ENCODE results near the gene UGGT1.

Gene UGGT1

DNA sequence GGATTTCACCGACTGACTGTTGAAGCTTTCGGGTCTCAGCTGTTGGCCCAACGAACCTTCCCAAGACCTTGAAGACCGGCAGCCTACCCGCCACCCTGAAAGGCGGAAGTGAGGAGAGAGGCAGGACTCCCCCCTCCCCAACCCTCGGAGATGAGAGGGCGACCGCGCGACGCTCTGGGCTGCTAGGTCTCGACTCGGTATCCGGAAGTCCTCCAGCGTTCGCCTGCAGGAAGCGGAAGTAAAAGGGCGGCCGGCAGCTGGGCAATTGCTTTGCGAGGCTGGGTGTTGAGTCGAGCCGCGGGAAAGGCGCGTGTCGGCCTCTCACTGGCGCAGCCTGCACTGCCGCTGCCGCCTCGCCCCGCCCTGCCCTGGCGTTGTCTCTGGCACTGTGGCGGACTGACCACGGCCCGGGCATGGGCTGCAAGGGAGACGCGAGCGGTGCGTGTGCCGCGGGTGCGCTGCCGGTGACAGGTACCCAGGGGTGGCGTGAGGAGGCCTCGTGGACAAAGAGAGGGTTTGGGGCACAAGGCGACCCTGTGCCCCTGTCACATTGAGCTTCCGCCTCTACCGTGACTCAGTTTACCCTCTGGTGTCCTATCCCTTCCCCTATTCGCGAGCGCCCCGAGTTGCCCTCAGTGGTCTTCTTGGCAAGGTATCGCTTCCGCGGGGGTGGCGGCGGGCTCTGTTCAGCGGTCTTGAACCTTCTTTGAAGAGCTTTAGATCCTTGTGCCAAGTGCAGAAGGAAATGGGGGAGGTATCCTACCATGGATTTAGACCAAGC is at the start of gene UGGT1:
Gene UGGT1 (plus strand): TSS at position 256 of the 781 bp plus-strand sequence. CDS start 158 bp downstream, at position 414.
- DNase-seq (ENCODE audit: low spot score) = peak; percentile 95

DNA sequence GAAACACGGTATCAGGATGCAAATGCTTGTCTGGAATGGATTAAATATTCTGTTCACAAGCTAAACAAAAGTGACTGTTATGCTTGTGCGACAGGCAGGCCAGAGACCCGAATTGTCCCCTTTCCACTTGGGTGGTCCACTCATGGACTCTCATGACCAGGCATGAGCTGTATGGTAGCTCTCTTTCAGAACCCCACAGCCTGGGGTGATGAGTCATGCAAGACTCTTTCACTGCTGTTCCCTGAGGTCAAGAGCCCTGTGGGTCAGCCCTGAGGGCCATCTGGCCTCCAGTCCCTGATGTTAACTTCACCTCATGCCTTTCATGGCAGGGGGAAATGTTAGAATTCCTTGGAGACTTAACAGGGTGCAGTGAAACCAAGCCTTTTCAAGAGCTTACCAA is 49.4 kb upstream of the UGGT1 start:
- DNase-seq (ENCODE audit: low spot score) = no peak

DNA sequence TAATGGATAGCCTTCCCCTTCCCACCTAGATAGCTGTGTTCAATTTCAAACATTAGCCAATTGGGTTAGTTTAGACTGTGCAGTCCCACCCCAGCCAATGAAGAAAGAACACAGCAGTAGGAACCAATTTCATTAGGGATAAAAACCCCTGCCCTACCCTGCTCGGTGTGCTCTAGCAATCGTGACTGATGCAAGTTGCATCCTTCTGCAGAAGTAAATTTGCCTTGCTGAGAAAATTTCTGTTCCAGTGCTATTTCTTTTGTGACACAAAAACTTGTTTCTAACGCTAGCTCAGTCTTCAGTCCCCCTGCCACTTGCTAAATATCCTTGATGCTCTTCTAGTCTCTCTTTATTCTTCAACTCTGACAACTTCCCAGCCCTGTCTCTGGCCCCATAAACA is 48.0 kb upstream of the UGGT1 start:
- no peak for DNase-seq (ENCODE audit: low spot score)

GRCh38 chr2:128053331-128053730 is 37.7 kb upstream of the UGGT1 start:
- DNase-seq (ENCODE audit: low spot score) = no peak

DNA sequence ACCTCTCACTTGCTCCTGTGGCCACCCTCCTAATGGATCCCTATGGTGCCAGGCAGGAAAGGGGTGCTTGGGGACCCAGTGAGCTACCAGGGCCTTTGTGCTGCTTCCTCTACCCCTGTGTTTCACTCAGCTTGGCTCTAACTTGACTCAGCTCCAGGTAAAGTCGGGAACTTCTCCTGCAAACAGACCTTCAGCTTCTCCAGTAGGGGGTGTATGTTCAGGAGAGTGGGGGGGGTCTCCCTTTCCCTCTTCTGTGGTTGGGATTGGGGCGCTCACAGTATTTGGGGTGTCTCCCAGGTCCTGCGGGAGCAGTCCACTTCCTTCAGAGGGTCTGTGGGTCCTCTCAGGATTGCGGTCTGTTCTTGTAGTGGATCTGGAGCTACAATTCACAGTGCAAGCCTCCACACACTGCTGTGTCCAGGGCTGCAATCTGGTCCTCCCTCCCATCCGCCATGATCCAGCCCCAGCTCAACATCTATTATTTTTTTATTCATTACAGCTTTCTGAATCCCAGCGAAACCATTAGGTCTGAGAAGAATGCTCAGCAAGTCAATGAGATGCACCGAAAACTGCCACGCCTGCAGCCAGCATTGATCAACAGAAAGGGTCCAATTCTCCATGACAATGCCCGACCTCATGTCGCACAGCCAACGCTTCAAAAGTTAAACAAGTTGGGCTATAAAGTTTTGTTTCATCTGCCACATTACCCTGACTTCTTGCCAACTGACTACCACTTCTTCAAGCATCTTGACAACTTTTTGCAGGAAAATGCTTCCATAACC is 36.7 kb upstream of the UGGT1 start:
- no peak for DNase-seq (ENCODE audit: low spot score)

- no peak for DNase-seq (ENCODE audit: low spot score)
Observed at GRCh38 chr2:128057334-128057733, 33.7 kb upstream of the UGGT1 start.

GRCh38 chr2:128058114-128058513 is 32.9 kb upstream of the UGGT1 start:
- no peak for DNase-seq (ENCODE audit: low spot score)

DNA sequence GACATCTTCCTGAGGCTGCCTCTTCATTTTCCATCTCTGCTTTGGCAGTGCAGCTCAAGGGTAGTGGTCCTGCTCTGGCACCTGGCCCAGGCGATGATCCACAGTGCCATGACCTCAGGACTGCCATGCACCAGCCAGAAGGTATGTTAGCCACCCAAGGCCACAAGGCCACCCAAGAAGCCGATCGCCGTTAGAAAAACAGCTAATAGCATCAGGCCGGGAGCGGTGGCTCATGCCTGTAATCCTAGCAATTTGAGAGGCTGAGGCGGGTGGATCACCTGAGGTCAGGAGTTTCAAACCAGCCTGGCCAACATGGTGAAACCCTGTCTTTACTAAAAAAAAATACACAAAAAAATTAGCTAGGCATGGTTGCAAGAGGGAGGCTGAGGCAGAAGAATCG is 28.4 kb upstream of the UGGT1 start:
- no peak for DNase-seq (ENCODE audit: low spot score)

DNA sequence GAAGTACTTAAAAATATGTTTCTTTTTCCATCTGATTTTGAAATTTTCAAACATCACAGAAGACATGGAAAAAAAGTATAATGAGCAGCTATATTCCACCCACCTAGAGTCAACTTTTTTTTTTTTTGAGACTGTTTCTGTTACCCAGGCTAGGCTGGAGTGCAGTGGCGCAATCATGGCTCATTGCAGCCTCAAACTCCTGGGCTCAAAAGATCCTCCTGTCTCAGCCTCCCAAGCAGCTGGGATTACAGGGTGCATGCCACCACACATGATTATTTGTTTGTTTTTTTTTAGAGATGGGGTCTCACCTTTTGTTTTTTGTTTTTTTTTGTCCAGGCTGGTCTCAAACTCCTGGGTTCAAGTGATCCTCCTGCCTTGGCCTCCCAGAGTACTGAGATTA is 26.6 kb upstream of the UGGT1 start:
- DNase-seq (ENCODE audit: low spot score) = no peak

- no peak for DNase-seq (ENCODE audit: low spot score)
Observed at GRCh38 chr2:128069769-128070168, 21.2 kb upstream of the UGGT1 start.

- DNase-seq (ENCODE audit: low spot score) = no peak
Observed at GRCh38 chr2:128073278-128073677, 17.7 kb upstream of the UGGT1 start.

GRCh38 chr2:128076461-128077106 is 14.4 kb upstream of the UGGT1 start:
- DNase-seq (ENCODE audit: low spot score) = no peak

GRCh38 chr2:128084757-128085156 is 6.2 kb upstream of the UGGT1 start:
- DNase-seq (ENCODE audit: low spot score) = no peak

DNA sequence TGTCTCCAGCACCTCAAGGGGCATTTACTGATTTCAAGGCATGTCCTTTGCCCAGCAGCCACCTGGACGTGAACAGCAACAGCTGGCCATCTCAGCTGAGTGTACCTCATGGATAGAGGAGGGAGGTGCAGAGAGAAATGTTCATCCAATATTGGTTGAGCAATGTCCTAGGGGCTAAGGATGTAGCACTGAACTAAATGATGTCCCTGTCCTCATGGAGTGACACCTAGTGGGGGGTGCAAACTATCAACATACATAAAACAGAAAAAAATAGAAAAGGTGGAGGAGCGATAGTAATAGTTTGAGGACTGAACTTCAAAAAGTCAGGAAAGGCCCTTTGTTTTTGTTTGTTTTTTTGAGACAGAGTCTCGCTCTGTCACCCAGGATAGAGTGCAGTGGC is 4.8 kb upstream of the UGGT1 start:
- no peak for DNase-seq (ENCODE audit: low spot score)

DNA sequence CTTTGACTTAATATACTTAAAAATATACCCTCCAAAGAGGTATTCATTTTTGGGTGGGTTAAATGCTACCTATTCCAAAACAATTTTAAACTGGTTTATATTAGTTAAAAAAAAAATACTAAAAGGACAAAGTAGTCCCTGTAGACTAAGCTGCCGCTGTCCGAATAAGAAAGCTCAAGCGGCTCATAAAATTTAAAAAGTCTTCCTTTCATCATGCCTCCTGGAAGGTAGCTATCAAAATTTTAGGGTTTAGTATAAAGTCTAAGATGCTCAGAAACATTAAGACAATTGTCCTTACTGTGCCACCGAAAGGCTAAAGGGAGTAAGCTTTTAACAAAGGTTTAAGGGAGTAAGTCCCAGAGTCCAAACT is 440 bp upstream of the UGGT1 start:
- DNase-seq (ENCODE audit: low spot score) = no peak

DNA sequence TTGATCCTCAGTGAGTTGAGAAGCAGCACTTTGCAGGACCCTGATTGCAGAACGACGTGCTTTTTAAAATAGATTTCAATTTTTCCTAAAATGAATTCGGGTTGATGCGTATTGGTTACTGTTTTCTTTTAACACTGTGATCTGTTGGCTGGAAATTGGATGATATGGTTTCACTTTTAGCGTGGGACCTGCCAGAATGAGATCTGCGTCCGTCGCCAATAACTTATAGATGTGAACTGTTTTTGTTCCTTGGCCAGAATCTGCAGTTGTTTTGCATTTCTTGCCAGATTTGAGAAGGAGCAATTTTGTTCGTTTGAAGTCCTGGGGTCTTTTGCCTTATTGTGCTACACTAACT is 703 bp downstream of the UGGT1 start:
- DNase-seq (ENCODE audit: low spot score) = peak; percentile 1

- no peak for DNase-seq (ENCODE audit: low spot score)
Observed at GRCh38 chr2:128092656-128093055, 1.7 kb downstream of the UGGT1 start.

- no peak for DNase-seq (ENCODE audit: low spot score)
Observed at GRCh38 chr2:128093762-128094161, 2.8 kb downstream of the UGGT1 start.

DNA sequence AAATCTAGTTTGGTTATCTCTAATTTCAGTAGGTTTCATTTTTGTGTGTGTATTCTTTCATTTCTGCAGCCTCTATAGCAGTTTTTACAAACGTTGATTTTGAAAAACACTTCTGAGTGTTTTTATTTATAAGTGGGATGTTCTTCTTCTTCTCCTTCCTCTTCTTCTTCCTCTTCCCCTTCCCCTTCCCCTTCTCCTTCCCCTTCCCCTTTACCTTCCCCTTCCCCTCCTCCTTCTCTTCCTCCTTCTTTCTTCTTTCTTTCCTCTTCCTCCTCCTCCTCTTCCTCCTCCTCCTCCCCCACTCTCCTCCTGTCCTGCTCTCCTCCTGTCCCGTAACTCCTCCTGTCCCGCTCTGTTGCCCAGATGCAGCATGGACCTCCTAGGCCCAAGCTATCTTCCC is 4.2 kb downstream of the UGGT1 start:
- DNase-seq (ENCODE audit: low spot score) = no peak

DNA sequence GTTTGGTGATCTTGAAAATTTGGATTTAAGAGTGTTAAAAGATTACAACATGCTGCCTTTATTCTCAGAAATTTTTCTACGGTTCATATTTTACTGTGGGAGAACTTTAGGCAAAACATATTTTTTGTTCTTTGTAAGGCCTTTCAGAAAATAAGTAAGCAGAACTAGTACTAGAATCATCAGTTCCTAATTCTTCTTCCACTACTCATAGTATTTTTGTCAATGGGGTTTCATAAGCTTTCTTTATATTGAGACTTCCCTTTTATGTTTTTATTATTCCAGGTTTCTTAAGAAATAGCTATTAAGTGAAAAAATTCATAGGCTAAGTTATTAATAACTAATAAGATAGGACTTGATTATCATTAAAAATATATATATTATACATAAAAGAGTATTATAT is 12.4 kb downstream of the UGGT1 start:
- no peak for DNase-seq (ENCODE audit: low spot score)

- DNase-seq (ENCODE audit: low spot score) = no peak
Observed at GRCh38 chr2:128105072-128105471, 14.1 kb downstream of the UGGT1 start.

DNA sequence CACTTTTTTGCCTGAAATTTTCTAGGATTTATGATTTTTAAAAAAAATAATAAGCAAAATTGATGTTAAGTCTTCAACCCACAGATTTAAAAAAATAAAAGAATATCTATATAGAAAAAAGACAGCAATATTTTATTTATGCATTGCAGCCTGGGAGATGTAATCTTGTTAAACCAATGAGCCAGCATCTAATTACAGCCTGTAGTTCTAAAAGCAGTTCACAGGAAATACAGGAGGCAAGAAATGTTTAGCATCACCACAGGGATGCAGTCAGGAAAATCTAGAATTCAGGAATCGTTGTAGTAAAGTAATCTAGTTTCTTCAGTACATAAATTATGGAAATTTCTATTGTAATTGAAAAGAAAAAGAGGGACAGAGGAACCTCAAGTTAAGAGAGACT is 17.2 kb downstream of the UGGT1 start:
- no peak for DNase-seq (ENCODE audit: low spot score)

DNA sequence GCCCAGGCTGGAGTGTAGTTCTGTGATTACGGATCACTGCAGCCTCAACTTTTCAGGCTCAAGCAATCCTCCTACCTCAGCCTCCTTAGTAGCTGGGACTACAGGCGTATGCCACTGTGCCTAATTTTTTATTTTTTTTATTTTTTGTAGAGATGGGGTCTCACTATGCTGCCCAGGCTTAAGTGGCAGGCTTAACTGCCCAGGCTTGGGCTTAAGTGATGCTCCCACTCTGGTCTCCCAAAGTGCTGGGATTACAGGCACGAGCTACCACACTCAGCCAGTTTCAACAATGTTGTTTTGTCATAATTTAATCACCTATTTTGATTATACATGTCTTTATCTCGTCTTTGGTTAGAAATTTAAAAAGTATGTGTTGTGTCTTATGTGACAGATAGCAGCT is 18.2 kb downstream of the UGGT1 start:
- no peak for DNase-seq (ENCODE audit: low spot score)
